ENCODE measurements around the gene POLG2.
"Not testable (repeated sequence)": the region's sequence is repeated elsewhere in the genome, so short reads cannot be mapped to it uniquely, and the experiment has no call there.

Gene POLG2

DNA sequence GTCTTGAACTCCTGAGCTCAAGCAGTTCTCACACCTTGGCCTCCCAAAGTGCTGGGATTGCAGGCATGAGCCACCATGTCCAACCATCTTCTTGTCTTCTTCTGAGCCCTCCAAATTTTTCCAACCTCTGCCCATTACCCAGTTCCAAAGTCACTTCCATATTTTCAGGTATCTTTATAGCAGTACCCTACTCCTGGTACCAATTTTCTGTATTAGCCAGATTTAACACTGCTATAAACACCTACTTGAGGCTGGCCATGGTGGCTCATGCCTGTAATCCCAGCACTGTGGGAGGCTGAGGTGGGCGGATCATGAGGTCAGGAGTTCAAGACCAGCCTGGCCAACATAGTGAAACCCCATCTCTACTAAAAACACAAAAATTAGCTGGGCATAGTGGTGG is 57.3 kb downstream of the POLG2 start:
- DNase-seq, result not testable (repeated sequence)

- DNase-seq, result no peak
Measured at GRCh38 chr17:64437944-64438525, 58.8 kb downstream of the POLG2 start.

- no peak for DNase-seq
Measured at GRCh38 chr17:64431534-64431933, 65.3 kb downstream of the POLG2 start.

- not testable (repeated sequence) for DNase-seq
Measured at GRCh38 chr17:64430036-64430435, 66.8 kb downstream of the POLG2 start.

DNA sequence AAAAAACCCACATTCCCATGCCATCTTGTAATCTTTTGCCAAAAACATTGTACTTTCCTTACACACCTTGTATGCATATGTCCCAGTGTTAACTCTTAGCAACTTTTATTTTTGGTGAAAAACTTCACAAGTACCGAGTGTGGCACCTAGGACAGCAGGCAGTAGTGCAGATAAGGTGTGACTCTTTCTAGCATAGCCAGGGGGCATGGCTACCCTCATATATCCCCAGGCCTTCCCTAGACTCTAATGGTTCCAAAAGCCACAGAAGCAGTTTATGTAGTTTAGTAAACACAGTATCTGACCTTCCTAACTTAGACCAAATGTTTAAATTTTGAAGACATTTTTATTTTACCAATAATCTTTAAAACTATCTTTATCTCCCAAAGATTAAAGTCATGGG is 68.4 kb downstream of the POLG2 start:
- no peak for DNase-seq

Measured in NCI-H446 treated with DMSO at 0.1 percent for 48 hours (cell line).